GM12874 (cell line): ENCODE results near the gene KCNQ1.
A peak's percentile ranks its signal among the peaks of the same experiment; 100 is the strongest.

ENCODE experiments used
- CTCF ChIP-seq: IDR thresholded peaks from 2 replicates; pipeline ENCODE4 v1.5.1; 2011; ENCODE audit warnings: low read depth, mild to moderate bottlenecking, control low read depth, low read length, moderate library complexity; ENCODE audit not compliant: insufficient read depth

Gene KCNQ1

GRCh38 chr11:2529636-2530035 lies 84.8 kb downstream of the KCNQ1 start:
- no peak for TF ChIP-seq CTCF

- TF ChIP-seq CTCF, result no peak
Measured at GRCh38 chr11:2530131-2530854, 85.5 kb downstream of the KCNQ1 start.

GRCh38 chr11:2530855-2531200 lies 86.0 kb downstream of the KCNQ1 start:
- TF ChIP-seq CTCF, result no peak

GRCh38 chr11:2531277-2531986 lies 86.6 kb downstream of the KCNQ1 start:
- TF ChIP-seq CTCF, result peak; percentile 96

GRCh38 chr11:2531987-2532703 lies 87.3 kb downstream of the KCNQ1 start:
- TF ChIP-seq CTCF, result no peak

- TF ChIP-seq CTCF, result peak; percentile 99
Measured at GRCh38 chr11:2532704-2533586, 88.1 kb downstream of the KCNQ1 start.
